Fibroblast of lung (primary cell): Measurements from ENCODE around the gene CFAP141. TPM values are rescaled to one million over a fixed set of nuclear protein-coding genes. Genes with fewer than 3 reads are reported as not detected.

ENCODE experiments used
- DNase-seq, 2 donors: peaks; one replicate each; pipeline versions ENCODE4 v3.0.0 to v3.0.0-alpha.2; 2010; ENCODE audit warnings: low read depth in 2 of 2
- H2AFZ ChIP-seq: 2 replicates; pipeline ENCODE4 v1.5.1; 2012; ENCODE audit warnings: low read length, control low read depth, inconsistent platforms
- H3K27ac ChIP-seq: 2 replicates; pipeline ENCODE4 v1.5.1; 2011; ENCODE audit warnings: low read length, control low read depth; ENCODE audit not compliant: insufficient read depth
- H3K27me3 ChIP-seq: 2 replicates; pipeline ENCODE4 v1.5.1; 2011; ENCODE audit warnings: mild to moderate bottlenecking, low read length; ENCODE audit not compliant: control insufficient read depth, insufficient read depth
- H3K36me3 ChIP-seq: 2 replicates; pipeline ENCODE4 v1.5.1; 2011; ENCODE audit warnings: low read length; ENCODE audit not compliant: control insufficient read depth, insufficient read depth
- H3K4me1 ChIP-seq: 2 replicates; pipeline ENCODE4 v1.5.1; 2011; ENCODE audit warnings: low read length; ENCODE audit not compliant: control insufficient read depth, insufficient read depth; ENCODE audit errors: extremely low read depth
- H3K4me2 ChIP-seq: 2 replicates; pipeline ENCODE4 v1.5.1; 2011; ENCODE audit warnings: low read length, control low read depth; ENCODE audit not compliant: insufficient read depth; ENCODE audit errors: extremely low read depth
- H3K4me3 ChIP-seq, 4 experiments: fragments of 200-600 bp in 1 of 4; sonication (generic) in 1 of 4; replicated peaks in 1 of 4; 2 replicates each; pipeline ENCODE4 v1.5.1; 2011 to 2016; ENCODE audit warnings: low read length in 4 of 4, low read depth in 3 of 4, mild to moderate bottlenecking in 3 of 4, control low read depth in 2 of 4, inconsistent platforms in 1 of 4, mixed read lengths in 1 of 4; ENCODE audit not compliant: insufficient read depth in 1 of 4; ENCODE audit errors: control extremely low read depth in 1 of 4
- H3K79me2 ChIP-seq: 2 replicates; pipeline ENCODE4 v1.5.1; 2012; ENCODE audit warnings: mild to moderate bottlenecking, low read length, inconsistent platforms; ENCODE audit not compliant: control insufficient read depth, insufficient read depth
- H3K9ac ChIP-seq: 2 replicates; pipeline ENCODE4 v1.5.1; 2011; ENCODE audit warnings: mild to moderate bottlenecking, low read length, control low read depth; ENCODE audit not compliant: insufficient read depth
- H3K9me3 ChIP-seq: 2 replicates; pipeline ENCODE4 v1.5.1; 2012; ENCODE audit warnings: low read depth, low read length; ENCODE audit not compliant: control insufficient read depth, insufficient read depth
- H4K20me1 ChIP-seq: 2 replicates; pipeline ENCODE4 v1.5.1; 2011; ENCODE audit warnings: low read length; ENCODE audit not compliant: control insufficient read depth, insufficient read depth; ENCODE audit errors: extremely low read depth
- CTCF ChIP-seq, 2 donors: IDR thresholded peaks in 1 of 2; conservative IDR thresholded peaks in 1 of 2; 1 replicate in 1 of 2; 2 replicates in 1 of 2; pipeline ENCODE4 v1.5.1; 2011 to 2012; ENCODE audit warnings: low read length in 2 of 2, control low read depth in 1 of 2, inconsistent platforms in 1 of 2, low read depth in 1 of 2, mild to moderate bottlenecking in 1 of 2
- EZH2 ChIP-seq: IDR thresholded peaks from 2 replicates; pipeline ENCODE4 v1.5.1; 2012; ENCODE audit warnings: low read length, control low read depth, mild to moderate bottlenecking; ENCODE audit errors: missing control alignments
- polyA minus RNA-seq: library from RNA; depleted of rRNA, polyadenylated mRNA; stranded (reverse); fragments of >200 nt; gene quantifications from 2 replicates; pipeline ENCODE4 v1.2.3, GENCODE V29; 2011; ENCODE audit warnings: low replicate concordance
- polyA plus RNA-seq, 2 donors: library from polyadenylated mRNA; depleted of rRNA in 1 of 2; stranded (reverse) in 1 of 2; unstranded in 1 of 2; fragments of >200 nt; gene quantifications; 2 replicates each; pipeline ENCODE4 v1.2.1, GENCODE V29; 2011 to 2012; ENCODE audit warnings: missing spikeins in 1 of 2
- total RNA-seq: library from RNA; depleted of rRNA; stranded (reverse); fragments of >200 nt; gene quantifications from 2 replicates; pipeline ENCODE4 v1.2.1, GENCODE V29; 2014

The CFAP141 gene
- total RNA-seq = not detected in 2 replicates
- polyA plus RNA-seq = not detected in 2 replicates
- polyA plus RNA-seq (2012) = not detected in 2 replicates
- polyA minus RNA-seq = not detected in 2 replicates

DNA sequence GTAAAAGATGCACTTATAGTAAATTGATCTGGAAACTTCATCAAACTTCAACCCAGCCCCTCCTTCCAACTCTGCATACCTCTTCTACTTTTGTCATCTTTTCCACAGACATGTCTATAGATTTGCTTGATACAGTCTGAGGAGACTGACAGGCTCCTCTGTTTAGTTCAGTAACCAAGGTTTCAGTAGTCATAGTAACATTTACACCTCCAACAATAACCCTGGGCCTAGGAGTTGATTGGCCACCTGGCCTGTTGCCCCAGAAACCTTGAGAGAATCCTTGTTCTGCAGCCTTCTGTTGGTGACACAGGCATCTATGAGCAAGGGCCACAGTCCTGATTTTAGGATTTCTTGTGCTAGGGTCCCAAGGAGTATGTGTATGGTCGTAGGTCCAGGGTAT is at the start of gene CFAP141:
CFAP141 (minus strand) TSS at position 138 of the 400 bp plus-strand sequence; CDS start at position 112, 26 bp downstream.
- peaks cover 7% of the 10 kb centered on the region for H3K36me3 ChIP-seq
- DNase-seq = peak in 1 of 2 donors; percentile 25

GRCh38 chr1:154253671-154254070 is 47.5 kb upstream of the CFAP141 start:
- no peaks in the 10 kb centered on the region for H3K79me2 ChIP-seq
- DNase-seq = peak in 1 of 2 donors; percentile 16
- H3K36me3 ChIP-seq = peaks cover 44% of the 10 kb centered on the region
- H4K20me1 ChIP-seq = no peaks in the 10 kb centered on the region
- no peak overlapping the region for H2AFZ ChIP-seq
- no peaks in the 10 kb centered on the region for H3K27me3 ChIP-seq
- TF ChIP-seq EZH2 (no peak), CTCF (conservative IDR thresholded peaks at IDR 0.05 in 1 of 2, IDR thresholded peaks at IDR 0.05 in 1 of 2; ENCODE audit: low read depth in 1 of 2, low read length in 2 of 2) (no peak)
- H3K4me1 ChIP-seq = no peaks in the 10 kb centered on the region
- no peak overlapping the region for H3K27ac ChIP-seq
- H3K9ac ChIP-seq = no peak overlapping the region
- no peaks in the 10 kb centered on the region for H3K9me3 ChIP-seq
- H3K4me2 ChIP-seq = no peak overlapping the region
- H3K4me3 ChIP-seq = no peak overlapping the region

More for the DNA sequence above, at the start of gene CFAP141:
- no peak within 1 kb of the TSS for H3K4me2 ChIP-seq
- H3K4me3 ChIP-seq = no peak within 1 kb of the TSS
- TF ChIP-seq CTCF (conservative IDR thresholded peaks at IDR 0.05 in 1 of 2, IDR thresholded peaks at IDR 0.05 in 1 of 2; ENCODE audit: low read depth in 1 of 2, low read length in 2 of 2) (no peak), EZH2 (no peak)
- H3K27ac ChIP-seq = no peak within 1 kb of the TSS
- no peaks in the 10 kb centered on the region for H3K27me3 ChIP-seq
- no peaks in the 10 kb centered on the region for H3K79me2 ChIP-seq
- H3K4me1 ChIP-seq = no peaks in the 10 kb centered on the region
- no peaks in the 10 kb centered on the region for H4K20me1 ChIP-seq
- no peak within 1 kb of the TSS for H2AFZ ChIP-seq
- H3K9ac ChIP-seq = no peak within 1 kb of the TSS
- H3K9me3 ChIP-seq = no peaks in the 10 kb centered on the region

GRCh38 chr1:154241703-154242351 is 35.7 kb upstream of the CFAP141 start:
- Histone ChIP-seq H3K36me3 (peaks cover 17% of the 10 kb centered on the region), H4K20me1 (no peaks in the 10 kb centered on the region)
- no peak for DNase-seq

More at GRCh38 chr1:154241703-154242351, 35.7 kb upstream of the CFAP141 start:
- H3K79me2 ChIP-seq = peaks cover 21% of the 10 kb centered on the region
- no peak overlapping the region for H3K27ac ChIP-seq
- H3K4me1 ChIP-seq = no peaks in the 10 kb centered on the region
- H3K4me2 ChIP-seq = no peak overlapping the region
- TF ChIP-seq CTCF (conservative IDR thresholded peaks at IDR 0.05 in 1 of 2, IDR thresholded peaks at IDR 0.05 in 1 of 2; ENCODE audit: low read depth in 1 of 2, low read length in 2 of 2) (no peak), EZH2 (no peak)
- H3K27me3 ChIP-seq = no peaks in the 10 kb centered on the region
- H3K9me3 ChIP-seq = no peaks in the 10 kb centered on the region
- no peak overlapping the region for H2AFZ ChIP-seq
- H3K9ac ChIP-seq = no peak overlapping the region
- H3K4me3 ChIP-seq = no peak overlapping the region
